ENCODE measurements around the gene OPA1. TPM values are rescaled to one million over a fixed set of nuclear protein-coding genes. Genes with fewer than 3 reads are reported as not detected.

The OPA1 gene
- total RNA-seq, 2 donors from 2014 or later, result 20.8 to 45.8 TPM

DNA sequence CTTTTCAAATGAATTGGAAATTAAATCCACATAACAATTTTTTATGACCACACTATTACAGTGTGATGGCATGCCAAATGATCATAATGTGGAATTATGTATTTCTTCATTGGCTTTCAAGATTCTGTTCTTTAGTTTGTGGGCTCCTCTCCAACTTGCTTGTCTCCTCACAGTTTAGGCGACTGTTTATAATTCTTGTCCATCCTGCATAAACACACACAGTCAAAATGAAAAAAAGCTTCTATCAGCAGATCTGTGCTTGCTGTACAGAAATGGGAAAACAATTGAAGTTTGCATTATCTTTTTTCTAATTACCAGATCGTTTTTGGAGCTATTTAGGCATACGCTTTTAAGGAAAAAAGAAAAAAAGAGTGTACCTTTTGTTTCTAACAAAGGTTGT, 37.0 kb downstream of the OPA1 start:
- H3K27ac ChIP-seq, result no peak overlapping the region
- H3K4me3 ChIP-seq, result no peak overlapping the region
- TF ChIP-seq POLR2A (IDR thresholded peaks at IDR 0.05), result no peak
- TF ChIP-seq, protein P1, sequence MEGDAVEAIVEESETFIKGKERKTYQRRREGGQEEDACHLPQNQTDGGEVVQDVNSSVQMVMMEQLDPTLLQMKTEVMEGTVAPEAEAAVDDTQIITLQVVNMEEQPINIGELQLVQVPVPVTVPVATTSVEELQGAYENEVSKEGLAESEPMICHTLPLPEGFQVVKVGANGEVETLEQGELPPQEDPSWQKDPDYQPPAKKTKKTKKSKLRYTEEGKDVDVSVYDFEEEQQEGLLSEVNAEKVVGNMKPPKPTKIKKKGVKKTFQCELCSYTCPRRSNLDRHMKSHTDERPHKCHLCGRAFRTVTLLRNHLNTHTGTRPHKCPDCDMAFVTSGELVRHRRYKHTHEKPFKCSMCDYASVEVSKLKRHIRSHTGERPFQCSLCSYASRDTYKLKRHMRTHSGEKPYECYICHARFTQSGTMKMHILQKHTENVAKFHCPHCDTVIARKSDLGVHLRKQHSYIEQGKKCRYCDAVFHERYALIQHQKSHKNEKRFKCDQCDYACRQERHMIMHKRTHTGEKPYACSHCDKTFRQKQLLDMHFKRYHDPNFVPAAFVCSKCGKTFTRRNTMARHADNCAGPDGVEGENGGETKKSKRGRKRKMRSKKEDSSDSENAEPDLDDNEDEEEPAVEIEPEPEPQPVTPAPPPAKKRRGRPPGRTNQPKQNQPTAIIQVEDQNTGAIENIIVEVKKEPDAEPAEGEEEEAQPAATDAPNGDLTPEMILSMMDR (IDR thresholded peaks at IDR 0.05), result no peak
- no peaks in the 10 kb centered on the region for H3K4me1 ChIP-seq
- peaks cover 0 to 3% of the 10 kb centered on the region in 2 donors for H3K36me3 ChIP-seq (replicated peaks in 1 of 2; ENCODE audit: insufficient read depth in 1 of 2, low read depth in 2 of 2)
- no peak for DNase-seq
- no peaks in the 10 kb centered on the region for H3K9me3 ChIP-seq
- 46 to 76% methylated on average over 3 of the region's 3 CpGs for WGBS, 2 donors
- ATAC-seq, result no peak
- no peaks in the 10 kb centered on the region for H3K27me3 ChIP-seq
- intact Hi-C loops (cut with DNase I), result no loop called here

DNA sequence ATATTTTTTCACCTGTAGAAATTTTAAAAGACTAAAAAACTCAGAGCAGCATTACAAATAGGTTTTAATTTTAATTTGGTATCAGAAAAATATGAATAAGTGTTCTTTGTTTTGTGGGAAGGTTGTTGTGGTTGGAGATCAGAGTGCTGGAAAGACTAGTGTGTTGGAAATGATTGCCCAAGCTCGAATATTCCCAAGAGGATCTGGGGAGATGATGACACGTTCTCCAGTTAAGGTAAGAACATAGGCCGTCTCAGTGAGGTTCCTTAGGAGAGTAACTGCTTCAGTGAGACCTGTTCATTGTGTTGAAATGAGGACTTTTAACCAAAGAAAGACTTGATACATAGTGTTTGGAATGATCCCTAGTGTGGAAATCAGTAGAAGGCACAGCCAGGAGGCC, 44.8 kb downstream of the OPA1 start:
- TF ChIP-seq, protein P1 (IDR thresholded peaks at IDR 0.05), result no peak
- no peak for TF ChIP-seq POLR2A (IDR thresholded peaks at IDR 0.05)
- H3K4me3 ChIP-seq, result no peak overlapping the region
- WGBS, 2 donors, result 82 to 86% methylated on average over 3 of the region's 3 CpGs
- intact Hi-C loops (cut with DNase I), result no loop called here
- peaks cover 0 to 13% of the 10 kb centered on the region in 2 donors for H3K36me3 ChIP-seq (replicated peaks in 1 of 2; ENCODE audit: insufficient read depth in 1 of 2, low read depth in 2 of 2)
- DNase-seq (no peak), ATAC-seq (no peak)
- H3K4me1 ChIP-seq, result no peaks in the 10 kb centered on the region
- H3K27me3 ChIP-seq, result no peaks in the 10 kb centered on the region
- no peak overlapping the region for H3K27ac ChIP-seq
- H3K9me3 ChIP-seq, result no peaks in the 10 kb centered on the region

DNA sequence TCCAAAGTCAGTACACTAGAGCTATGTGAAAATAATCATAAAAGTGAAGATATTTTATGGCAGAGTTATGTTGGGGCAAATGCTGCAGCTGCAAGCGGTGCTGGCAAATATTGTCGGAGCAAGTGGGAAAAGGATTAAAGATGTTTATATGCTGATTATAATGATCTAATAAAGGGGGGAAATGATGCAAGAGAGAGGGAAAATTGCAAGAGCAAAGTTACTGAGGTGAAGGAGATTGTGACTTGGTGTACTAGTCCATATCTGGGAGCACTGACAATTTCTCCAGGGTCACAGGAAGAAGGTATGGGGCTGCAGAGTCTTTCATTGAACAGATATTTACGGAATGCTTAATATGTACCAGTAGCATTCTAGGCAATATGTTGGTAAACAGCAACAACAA, 45.8 kb downstream of the OPA1 start:
- WGBS, 2 donors, result 96 to 97% methylated on average over 3 of the region's 3 CpGs
- no peaks in the 10 kb centered on the region for H3K4me1 ChIP-seq

DNA sequence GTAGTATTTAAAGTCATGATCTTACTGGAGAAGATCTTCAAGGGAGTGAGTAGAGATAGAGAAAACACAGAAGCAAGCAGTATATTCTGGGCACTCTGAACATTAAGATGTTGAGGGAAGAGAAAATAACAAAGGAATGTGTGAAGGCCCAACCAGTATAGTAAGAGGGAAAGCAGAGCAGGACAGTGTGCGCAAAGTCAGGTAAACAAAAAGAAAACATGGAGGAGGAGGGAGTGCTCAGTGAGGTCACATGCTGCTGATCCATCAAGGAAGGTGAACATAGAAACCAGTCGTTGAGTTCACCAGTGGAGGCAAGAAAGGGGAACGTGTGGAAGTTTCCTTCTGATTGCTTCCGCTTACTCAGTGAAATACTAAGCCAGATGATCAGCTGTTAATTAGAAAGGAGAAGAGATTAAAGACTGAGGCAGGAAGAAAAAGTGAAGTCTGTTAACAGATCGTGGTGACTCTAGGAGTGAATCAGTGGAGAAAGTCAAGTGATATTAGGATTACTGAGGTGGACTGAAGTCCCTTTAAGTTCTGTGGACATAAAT, 47.2 kb downstream of the OPA1 start:
- Histone ChIP-seq H3K27ac (no peak overlapping the region), H3K27me3 (no peaks in the 10 kb centered on the region), H3K9me3 (no peaks in the 10 kb centered on the region), H3K4me1 (no peaks in the 10 kb centered on the region), H3K36me3 (replicated peaks in 1 of 2; ENCODE audit: insufficient read depth in 1 of 2, low read depth in 2 of 2) (peaks cover 0 to 16% of the 10 kb centered on the region in 2 donors), H3K4me3 (no peak overlapping the region)
- WGBS, 2 donors, result 76 to 77% methylated on average over 5 of the region's 5 CpGs
- DNase-seq, result no peak
- TF ChIP-seq, protein P1 (IDR thresholded peaks at IDR 0.05), result no peak
- TF ChIP-seq POLR2A (IDR thresholded peaks at IDR 0.05), result no peak
- intact Hi-C loops (cut with DNase I), result no loop called here
- ATAC-seq, result no peak

More for the DNA sequence above, 45.8 kb downstream of the OPA1 start:
- H3K36me3 ChIP-seq (replicated peaks in 1 of 2; ENCODE audit: insufficient read depth in 1 of 2, low read depth in 2 of 2), result peaks cover 0 to 16% of the 10 kb centered on the region in 2 donors
- H3K4me3 ChIP-seq, result no peak overlapping the region
- no peaks in the 10 kb centered on the region for H3K9me3 ChIP-seq
- TF ChIP-seq POLR2A (IDR thresholded peaks at IDR 0.05), result no peak
- TF ChIP-seq, protein P1 (IDR thresholded peaks at IDR 0.05), result no peak
- no peaks in the 10 kb centered on the region for H3K27me3 ChIP-seq
- ATAC-seq (no peak), DNase-seq (no peak)
- intact Hi-C loops (cut with DNase I), result no loop called here
- no peak overlapping the region for H3K27ac ChIP-seq

DNA sequence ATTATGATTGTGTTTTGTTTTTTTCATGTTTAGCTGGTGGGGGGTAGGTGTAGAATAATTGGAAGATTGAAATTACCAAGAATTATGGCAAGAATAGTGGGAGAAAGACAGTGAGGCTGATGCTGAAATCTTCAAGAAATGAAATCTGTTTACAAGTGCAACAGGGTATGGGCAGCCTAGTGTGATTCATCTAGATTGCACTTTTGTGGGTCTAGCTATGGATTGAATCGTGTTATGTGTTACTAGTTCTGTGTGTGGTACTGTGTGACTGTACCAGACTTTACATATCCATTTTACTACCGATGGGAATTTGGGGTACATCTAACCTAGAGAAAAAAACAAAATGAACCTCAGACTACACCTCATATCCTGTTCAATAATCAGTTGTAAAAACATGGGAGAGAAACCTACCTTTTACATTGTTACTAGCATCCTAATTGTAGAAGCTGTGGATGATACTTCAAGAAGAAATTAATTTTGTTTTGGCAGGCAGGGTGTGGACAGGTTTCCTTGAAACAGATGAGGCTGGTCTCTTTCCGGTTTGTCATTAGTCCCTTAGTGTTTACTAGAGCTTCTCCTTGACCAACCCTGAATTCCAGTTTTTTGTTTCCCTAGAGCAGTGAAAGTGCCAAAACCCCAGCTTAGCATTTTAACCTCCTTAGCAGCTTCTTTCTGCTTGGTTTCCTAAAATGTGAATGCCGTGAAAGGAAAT, 47.9 kb downstream of the OPA1 start:
- Histone ChIP-seq H3K27me3 (no peaks in the 10 kb centered on the region), H3K9me3 (no peaks in the 10 kb centered on the region), H3K4me3 (no peak overlapping the region), H3K36me3 (replicated peaks in 1 of 2; ENCODE audit: insufficient read depth in 1 of 2, low read depth in 2 of 2) (peaks cover 0 to 16% of the 10 kb centered on the region in 2 donors), H3K27ac (no peak overlapping the region), H3K4me1 (no peaks in the 10 kb centered on the region)
- no peak for TF ChIP-seq POLR2A (IDR thresholded peaks at IDR 0.05)
- TF ChIP-seq, protein P1 (IDR thresholded peaks at IDR 0.05), result no peak
- 90 to 94% methylated on average over 4 of the region's 4 CpGs for WGBS, 2 donors
- no peak for ATAC-seq
- DNase-seq, result no peak
- intact Hi-C loops (cut with DNase I), result no loop called here
